DMS79 treated with DMSO at 0.1 percent for 48 hours (cell line): ENCODE data around the gene TRAM2.

Source experiments
- DNase-seq: peaks from one replicate; lab custom pipeline; 2025; lab: John Stamatoyannopoulos, UW

TRAM2 gene

GRCh38 chr6:52546192-52546591 is 30.7 kb downstream of the TRAM2 start:
- DNase-seq = no peak

DNA sequence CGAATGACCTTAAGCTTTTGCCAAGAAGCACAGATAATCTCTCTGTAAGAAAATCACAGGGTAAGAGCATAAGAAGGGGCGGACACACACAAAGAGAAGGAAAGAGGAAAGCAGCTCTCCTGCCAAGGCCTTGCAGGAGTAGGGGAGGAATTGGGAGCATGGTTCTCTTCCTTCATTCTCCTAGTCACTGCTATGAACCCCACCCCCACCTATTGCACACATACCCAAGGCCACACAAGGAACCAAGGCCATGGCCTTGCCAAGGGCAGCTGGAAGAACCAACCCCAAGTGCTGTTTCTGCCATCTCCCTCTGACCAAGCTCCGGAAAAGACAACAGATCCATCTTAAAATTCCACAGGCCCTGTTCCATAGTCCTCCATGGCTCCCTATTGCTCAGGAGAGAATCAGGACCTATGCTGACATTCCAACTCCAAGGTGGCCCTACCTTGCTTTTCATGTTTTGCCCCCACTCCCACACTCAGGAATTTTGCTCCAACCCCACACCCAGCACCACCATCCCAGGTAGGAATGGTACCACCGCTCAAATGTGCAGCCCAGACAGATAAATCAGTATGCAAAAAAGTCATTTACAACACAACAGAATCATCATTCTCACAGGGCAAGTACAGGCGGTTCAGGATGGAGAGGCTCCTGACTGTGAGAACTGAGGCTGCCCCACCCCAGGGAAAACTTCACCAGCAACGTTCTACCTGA is 31.3 kb downstream of the TRAM2 start:
- DNase-seq = no peak

GRCh38 chr6:52544602-52545405 is 32.1 kb downstream of the TRAM2 start:
- DNase-seq = no peak

DNA sequence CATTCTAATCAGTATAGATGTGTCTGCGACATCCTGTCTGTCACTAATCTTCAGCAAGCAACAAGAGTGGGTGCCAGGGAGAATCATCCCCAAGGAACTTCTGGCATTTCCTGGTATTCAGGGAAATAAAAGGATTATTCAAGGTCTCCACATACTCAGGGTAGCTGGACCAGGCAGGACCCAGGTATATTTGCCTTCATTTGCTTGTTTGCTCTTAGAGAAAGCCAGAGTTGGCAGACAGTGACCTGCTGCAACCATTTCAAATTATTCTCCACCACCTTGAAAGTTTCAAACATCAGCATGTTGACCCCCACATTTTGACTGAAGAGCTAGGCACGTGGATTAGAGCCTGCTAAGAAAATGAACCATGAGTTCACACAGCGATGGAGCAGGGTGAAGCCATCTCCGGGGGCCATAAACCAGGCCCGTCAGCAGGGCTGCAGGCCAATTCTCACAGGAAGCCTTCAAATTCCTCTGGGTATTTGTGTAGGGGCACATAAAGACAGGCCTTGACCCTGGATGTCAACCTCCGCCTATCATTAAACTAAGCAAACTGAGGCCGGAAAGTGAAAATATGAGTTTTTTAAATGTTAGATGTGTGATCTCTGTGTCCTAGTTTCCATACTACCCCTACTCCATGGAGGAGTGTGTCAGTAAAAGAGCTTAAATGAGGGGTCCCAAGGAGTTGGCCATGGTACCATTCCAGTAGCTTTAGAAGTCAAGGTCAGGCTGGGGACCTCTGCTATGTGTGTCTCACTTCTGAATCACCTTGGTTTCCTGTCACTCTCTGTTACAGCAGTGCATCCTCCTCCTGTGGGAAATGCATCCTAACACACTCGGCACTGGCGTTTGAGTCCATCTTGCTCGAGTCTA is 32.9 kb downstream of the TRAM2 start:
- DNase-seq = no peak

- no peak for DNase-seq
These were observed 33.6 kb downstream of the TRAM2 start for GRCh38 chr6:52543262-52543661.

DNA sequence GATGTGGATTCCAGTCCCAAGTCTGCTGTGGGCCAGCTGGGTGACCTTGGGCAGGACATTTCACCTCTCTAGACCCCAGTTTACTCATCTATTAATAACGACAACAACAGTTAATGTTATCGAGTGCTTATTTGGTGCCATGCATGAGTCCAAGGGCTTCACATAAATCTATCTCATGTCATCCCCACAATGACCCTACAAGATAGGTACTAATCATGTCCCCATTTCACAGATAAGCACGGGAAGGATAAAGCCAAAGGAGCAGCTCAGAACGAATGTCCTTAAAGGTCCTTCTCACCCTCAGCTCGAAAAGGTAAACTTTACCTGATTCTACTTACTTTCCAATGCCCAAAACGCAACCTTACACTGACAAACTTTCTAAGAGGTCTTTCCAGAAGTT is 35.7 kb downstream of the TRAM2 start:
- DNase-seq = no peak

DNA sequence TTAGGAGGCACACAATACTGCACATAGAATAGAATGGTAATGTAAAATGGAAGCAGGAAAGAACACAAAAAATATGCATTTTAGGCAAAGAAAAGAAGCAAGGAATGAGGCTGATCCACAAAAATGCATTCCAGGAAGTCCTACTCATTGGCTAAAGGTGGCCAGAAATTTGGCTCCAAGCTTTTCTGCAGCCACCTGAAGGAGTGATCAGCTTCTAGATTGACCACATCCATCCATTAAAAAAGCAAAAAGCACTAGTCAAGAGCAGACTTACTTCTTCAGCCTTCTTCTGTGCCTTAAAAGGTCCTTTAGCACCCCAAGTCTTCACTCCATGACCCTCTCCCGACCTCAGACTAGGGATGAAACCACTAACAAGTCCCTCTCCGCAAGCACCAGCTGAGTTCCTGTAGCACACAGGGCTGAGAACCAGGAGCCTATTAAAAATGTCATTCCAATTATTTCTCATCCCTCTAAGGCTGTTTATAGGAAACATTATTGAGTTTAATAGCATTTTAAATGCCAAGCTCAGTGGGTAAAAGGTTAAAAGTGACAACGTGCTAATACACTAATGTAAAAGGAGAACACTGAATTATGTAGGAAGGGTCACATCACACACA is 36.5 kb downstream of the TRAM2 start:
- DNase-seq = no peak

DNA sequence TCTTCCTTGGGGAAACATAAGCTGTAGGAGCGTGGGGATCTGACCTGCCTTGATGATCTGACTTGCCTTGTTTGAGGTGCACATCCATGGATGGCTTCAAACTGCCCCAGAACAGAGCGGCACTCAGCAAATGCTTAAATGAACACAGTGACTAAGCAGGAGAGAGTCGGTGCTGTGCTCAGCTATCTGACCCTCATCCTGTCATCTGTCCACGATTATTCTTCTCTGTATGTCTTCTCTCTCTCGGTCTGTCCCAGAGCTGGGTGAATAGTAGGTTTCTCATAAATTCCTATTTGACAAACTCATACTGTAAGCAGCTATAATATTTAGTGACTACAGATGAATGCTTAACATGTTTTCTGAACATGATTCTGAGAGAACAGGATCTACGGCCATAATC is 37.3 kb downstream of the TRAM2 start:
- no peak for DNase-seq

- DNase-seq = no peak
These were observed 37.9 kb downstream of the TRAM2 start for GRCh38 chr6:52538901-52539354.

GRCh38 chr6:52538252-52538900 is 38.5 kb downstream of the TRAM2 start:
- DNase-seq = no peak

- DNase-seq = no peak
These were observed 39.7 kb downstream of the TRAM2 start for GRCh38 chr6:52537001-52537753.

- no peak for DNase-seq
These were observed 40.4 kb downstream of the TRAM2 start for GRCh38 chr6:52536424-52536916.

DNA sequence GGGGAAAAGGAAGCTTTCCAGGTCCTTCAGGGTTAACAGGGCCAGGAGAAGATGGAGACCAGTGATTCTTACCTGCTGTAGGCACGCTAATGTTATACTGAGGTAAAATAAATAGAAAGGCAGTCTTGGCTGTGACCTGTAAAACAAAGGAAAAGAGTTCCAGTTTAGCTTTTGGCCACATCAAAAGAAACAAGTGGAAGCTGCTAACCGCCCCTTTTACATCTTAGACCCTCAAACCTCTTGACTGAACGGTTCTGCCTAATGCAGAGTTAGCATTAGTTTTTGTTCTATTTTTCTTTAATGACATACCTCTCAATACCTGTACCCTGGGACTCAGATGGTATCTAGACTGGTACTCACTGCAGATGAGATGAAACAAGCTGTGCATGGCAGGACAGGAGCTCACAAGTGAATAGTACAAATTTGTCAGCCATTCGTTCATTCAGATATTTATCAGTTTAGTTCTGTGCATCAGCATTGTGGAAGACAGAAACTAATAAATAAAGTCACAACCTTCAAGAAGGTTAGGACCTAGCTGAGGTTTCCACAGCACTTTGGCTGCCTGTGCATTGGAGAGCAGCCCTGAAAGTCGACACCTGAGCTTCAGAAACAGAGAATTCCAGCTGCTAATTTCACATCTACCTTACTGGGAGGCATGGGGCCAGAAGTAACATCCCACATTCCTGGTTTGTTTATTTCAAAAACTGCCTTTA is 41.0 kb downstream of the TRAM2 start:
- no peak for DNase-seq

DNA sequence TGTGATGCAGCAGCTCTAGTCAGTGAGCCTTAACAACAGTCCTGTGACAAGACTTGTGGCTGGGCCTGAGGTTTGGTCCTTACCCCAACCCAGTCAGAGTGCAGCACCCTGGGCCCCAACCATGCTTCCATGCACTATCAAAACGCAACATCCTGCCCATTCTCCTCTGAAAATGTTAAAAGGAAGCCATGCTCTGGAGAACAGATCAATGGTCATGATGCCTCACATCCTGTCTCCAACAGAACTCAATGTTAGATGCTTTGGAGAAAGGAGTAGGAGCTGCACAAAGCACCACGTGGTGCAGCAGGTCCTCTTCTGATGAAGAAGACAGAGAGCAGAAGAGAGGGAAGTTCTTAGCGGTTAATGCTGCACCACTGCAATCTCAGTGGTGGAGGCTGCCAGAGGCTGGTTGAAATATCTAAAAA is 41.9 kb downstream of the TRAM2 start:
- no peak for DNase-seq

GRCh38 chr6:52534363-52534762 is 42.5 kb downstream of the TRAM2 start:
- DNase-seq = no peak

- no peak for DNase-seq
These were observed 43.4 kb downstream of the TRAM2 start for GRCh38 chr6:52533491-52533890.

DNA sequence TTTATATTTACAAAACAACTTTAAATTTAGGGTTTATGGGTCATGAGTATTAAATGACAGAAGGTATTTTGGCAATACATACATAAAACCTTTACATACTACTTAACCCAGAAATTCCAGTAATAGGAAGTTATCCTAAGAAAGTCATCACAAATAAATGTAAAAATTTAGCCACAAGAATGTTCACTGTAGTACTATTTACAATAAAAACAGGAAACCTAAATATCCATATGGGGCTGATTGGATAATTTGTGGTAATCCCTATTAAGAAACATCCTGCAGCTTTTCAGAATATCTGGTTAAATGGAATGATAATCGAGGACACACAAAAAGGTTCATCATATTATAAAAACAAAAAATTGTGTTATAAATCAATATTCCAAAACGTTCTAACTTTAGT is 44.4 kb downstream of the TRAM2 start:
- no peak for DNase-seq

DNA sequence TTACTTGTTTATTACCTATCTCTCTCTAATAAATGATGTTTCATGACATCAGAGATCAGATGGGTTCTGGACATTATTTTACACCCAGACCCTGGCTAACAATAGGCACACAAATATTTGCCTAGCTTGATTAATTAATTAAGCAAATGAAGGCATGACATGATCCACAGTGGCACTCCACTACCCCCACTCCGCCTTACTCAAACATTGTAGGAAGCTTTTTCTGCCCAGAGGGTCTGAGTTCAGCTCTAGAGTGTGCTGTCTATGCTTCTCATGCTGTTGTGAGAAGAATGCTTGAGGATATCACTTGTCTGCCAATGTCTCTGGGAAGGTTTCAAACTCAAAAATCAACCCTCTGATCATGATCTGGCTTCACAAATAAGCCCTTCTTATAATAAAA is 45.0 kb downstream of the TRAM2 start:
- DNase-seq = no peak

DNA sequence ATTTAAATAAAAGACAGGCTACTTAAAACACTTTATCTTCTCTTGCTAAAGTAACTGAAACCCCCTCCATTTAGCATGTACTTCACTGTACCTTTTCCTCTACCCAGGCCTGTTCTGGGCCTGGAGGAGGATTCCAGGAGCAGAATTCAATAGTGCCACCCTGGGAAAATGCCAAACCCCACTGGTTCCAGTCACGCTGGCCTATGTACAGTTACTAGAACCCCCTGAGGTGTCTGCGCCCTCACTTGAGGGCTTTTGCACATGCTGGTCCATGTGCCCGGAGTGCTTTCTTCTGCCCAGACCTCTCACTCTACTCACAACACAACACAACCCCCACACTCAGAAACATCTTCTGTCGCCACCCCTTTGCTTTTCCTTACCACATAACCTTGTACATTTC is 45.5 kb downstream of the TRAM2 start:
- no peak for DNase-seq

DNA sequence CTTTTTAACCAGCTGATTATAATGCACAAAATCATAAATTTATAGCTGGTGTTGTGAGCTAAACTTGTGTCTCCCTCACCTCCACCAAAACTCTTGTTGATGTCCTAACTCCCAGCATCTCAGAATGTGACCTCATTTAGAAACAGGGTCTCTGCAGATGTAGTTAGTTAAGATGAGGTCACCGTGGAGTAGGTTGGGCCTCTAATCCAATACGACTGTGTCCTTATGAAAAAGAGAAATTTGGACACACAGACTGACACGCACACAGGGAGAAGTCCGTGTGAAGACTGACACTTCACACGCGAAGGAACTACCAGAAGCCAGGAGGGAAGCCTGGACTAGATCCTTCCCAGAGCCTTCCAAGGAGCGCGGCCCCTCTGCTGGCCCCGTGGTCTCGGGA is 46.5 kb downstream of the TRAM2 start:
- DNase-seq = no peak
